GM12878 (cell line): ENCODE results near the gene CNN2. TPM values are rescaled to one million over a fixed set of nuclear protein-coding genes. Genes with fewer than 3 reads are reported as not detected.

Experiments used
- ATAC-seq: fragments of 200-7000 bp; cut with Tn5 transposase; 3 replicates; pipeline ENCODE4 v1.9.1; 2020; ENCODE audit warnings: mild to moderate bottlenecking, moderate library complexity
- BruUV-seq: library from RNA; stranded (reverse); fragments of 400-500 nt; replicated peaks from 2 replicates; lab custom pipeline; 2021; lab: Mats Ljungman, UMichigan
- CTCF ChIA-PET: fragments of 300-600 bp; sonication (Branson Sonifier 250); formaldehyde crosslinking; extraction: SDS; loops from one replicate; lab custom pipeline; 2021; ENCODE audit warnings: inconsistent platforms; lab: Yijun Ruan, JAX
- POLR2A ChIA-PET: fragments of 350-600 bp; formaldehyde crosslinking; extraction: SDS; loops from one replicate; lab custom pipeline; 2021; ENCODE audit warnings: inconsistent platforms; lab: Charles Lee
- RAD21 ChIA-PET: fragments of 300-600 bp; sonication (Branson Sonifier 250); formaldehyde crosslinking; loops from one replicate; lab custom pipeline; 2023; ENCODE audit warnings: antibody characterized with exemption; ENCODE audit not compliant: unreplicated experiment; lab: Charles Lee
- SMC1A ChIA-PET: fragments of 300-600 bp; sonication (Branson Sonifier 250); formaldehyde crosslinking; loops from one replicate; lab custom pipeline; 2023; ENCODE audit not compliant: unreplicated experiment, uncharacterized antibody; lab: Charles Lee
- DNase-seq: peaks from one replicate; pipeline ENCODE4 v3.0.0-alpha.2; 2011; ENCODE audit warnings: low read depth, low spot score
- FAIRE-seq: peaks from 3 replicates; lab custom pipeline; 2011; peaks lifted over from hg19 to GRCh38; lab: Jason Lieb, UNC
- H2AFZ ChIP-seq: 2 replicates; pipeline ENCODE4 v1.6.0; 2011; ENCODE audit warnings: low read depth, low read length, control low read depth; ENCODE audit not compliant: control insufficient read depth
- H3K27ac ChIP-seq: 2 replicates; pipeline ENCODE4 v1.5.1; 2011; ENCODE audit warnings: control low read depth; ENCODE audit not compliant: control insufficient read depth, insufficient read depth
- H3K27me3 ChIP-seq, 2 experiments: replicated peaks in 1 of 2; 2 replicates each; pipeline versions ENCODE4 v1.6.0 to v1.6.1; 2011; ENCODE audit warnings: low read length in 1 of 2; ENCODE audit not compliant: control insufficient read depth in 2 of 2, insufficient read depth in 2 of 2
- H3K36me3 ChIP-seq, 2 experiments: 2 replicates each; pipeline ENCODE4 v1.5.1; 2011; ENCODE audit warnings: low read length in 1 of 2; ENCODE audit not compliant: control insufficient read depth in 2 of 2, insufficient read depth in 2 of 2
- H3K4me1 ChIP-seq: 2 replicates; pipeline ENCODE4 v1.6.1; 2011; ENCODE audit warnings: mild to moderate bottlenecking, low read length, moderate library complexity, mixed read lengths; ENCODE audit not compliant: control insufficient read depth, insufficient read depth
- H3K4me2 ChIP-seq: 2 replicates; pipeline ENCODE4 v1.6.0; 2011; ENCODE audit warnings: control low read depth; ENCODE audit not compliant: control insufficient read depth, insufficient read depth
- H3K4me3 ChIP-seq: fragments of 200-600 bp; sonication (generic); 2 replicates; pipeline ENCODE4 v1.5.1; 2016
- H3K79me2 ChIP-seq: 2 replicates; pipeline ENCODE4 v1.6.0; 2011; ENCODE audit warnings: low read length; ENCODE audit not compliant: control insufficient read depth, insufficient read depth
- H3K9ac ChIP-seq: 2 replicates; pipeline ENCODE4 v1.8.0; 2011; ENCODE audit warnings: low read length, control low read depth, mixed read lengths; ENCODE audit not compliant: control insufficient read depth, insufficient read depth
- H3K9me3 ChIP-seq: replicated peaks from 3 replicates; pipeline ENCODE4 v1.5.1; 2011; ENCODE audit warnings: mild to moderate bottlenecking, low read length; ENCODE audit not compliant: control insufficient read depth, insufficient read depth
- H4K20me1 ChIP-seq: 2 replicates; pipeline ENCODE4 v1.6.0; 2011; ENCODE audit not compliant: control insufficient read depth, insufficient read depth
- GATAD2B ChIP-seq: fragments of 450-650 bp; conservative IDR thresholded peaks from 2 replicates; pipeline ENCODE4 v1.6.1; 2017; ENCODE audit warnings: low read depth, mild to moderate bottlenecking, moderate library complexity
- HCFC1 ChIP-seq: fragments of 150-350 bp; IDR thresholded peaks from 2 replicates; pipeline ENCODE4 v1.6.1; 2014; ENCODE audit warnings: low read length
- NR2C2 ChIP-seq: IDR thresholded peaks from 2 replicates; pipeline ENCODE4 v1.6.1; 2011; ENCODE audit warnings: borderline replicate concordance, low read depth; ENCODE audit not compliant: control insufficient read depth, insufficient read length
- SPI1 ChIP-seq: IDR thresholded peaks from 2 replicates; pipeline ENCODE4 v1.6.1; 2011; ENCODE audit warnings: low read depth, mild to moderate bottlenecking, low read length, moderate library complexity, borderline replicate concordance; ENCODE audit not compliant: insufficient read depth
- ZNF24 ChIP-seq: fragments of 450-650 bp; IDR thresholded peaks from 2 replicates; pipeline ENCODE4 v1.6.1; 2017; ENCODE audit warnings: antibody characterized with exemption, mild to moderate bottlenecking
- WGBS: methylation state at CpG from one replicate; pipeline ENCODE4 v1.1.6; 2016; ENCODE audit warnings: low lambda C conversion rate; ENCODE audit not compliant: insufficient replicate concordance, insufficient coverage; ENCODE audit errors: missing lambda C conversion rate; 5-methylcytosine and 5-hydroxymethylcytosine counted together
- in situ Hi-C: fragments of 300-500 bp; cut with MboI; formaldehyde crosslinking; loops from 9 replicates; pipeline ENCODE4 v1.14.3; 2018; ENCODE audit warnings: mixed read lengths
- intact Hi-C: fragments of 100-400 bp; cut with micrococcal nuclease; formaldehyde crosslinking; loops from one replicate; pipeline ENCODE4 v1.14.2; 2022; ENCODE audit not compliant: unreplicated experiment
- polyA plus RNA-seq, 11 experiments: library from polyadenylated mRNA; depleted of rRNA in 4 of 11; unstranded in 6 of 11; stranded (reverse) in 5 of 11; fragments of >200 nt; fragmentation: Nextera tagmentation in 4 of 11; fragmentation: Illumina TruSeq in 1 of 11; extraction: Ambion mirVana in 4 of 11; extraction: Trizol in 1 of 11; gene quantifications; 1 replicate in 1 of 11; 2 replicates in 10 of 11; pipeline versions ENCODE4 v1.2.1 to v1.2.3, GENCODE V29; 2011 to 2016; ENCODE audit warnings: inconsistent platforms in 2 of 11, missing spikeins in 2 of 11, low read depth in 1 of 11
- total RNA-seq, 4 experiments: library from RNA; depleted of rRNA in 3 of 4; stranded (reverse); fragments of >200 nt in 3 of 4; fragmentation: Illumina TruSeq in 1 of 4; extraction: Trizol in 1 of 4; gene quantifications; 2 replicates each; pipeline versions ENCODE4 v1.2.1 to v1.2.3, GENCODE V29; 2013 to 2021
- TF ChIP-seq, protein P1 (sequence below): IDR thresholded peaks from 2 replicates; pipeline ENCODE4 v1.6.1; 2011; ENCODE audit warnings: borderline replicate concordance, low read depth, mild to moderate bottlenecking, moderate library complexity, mixed read lengths, low read length; ENCODE audit not compliant: insufficient read depth; ENCODE audit errors: extremely low read length

The CNN2 gene
- total and polyA plus RNA-seq, 10 of the 15 experiments (the other 5 are each of a cell fraction or from before 2014, with no cell fraction given), result 34.7 to 311 (median 172) TPM

DNA sequence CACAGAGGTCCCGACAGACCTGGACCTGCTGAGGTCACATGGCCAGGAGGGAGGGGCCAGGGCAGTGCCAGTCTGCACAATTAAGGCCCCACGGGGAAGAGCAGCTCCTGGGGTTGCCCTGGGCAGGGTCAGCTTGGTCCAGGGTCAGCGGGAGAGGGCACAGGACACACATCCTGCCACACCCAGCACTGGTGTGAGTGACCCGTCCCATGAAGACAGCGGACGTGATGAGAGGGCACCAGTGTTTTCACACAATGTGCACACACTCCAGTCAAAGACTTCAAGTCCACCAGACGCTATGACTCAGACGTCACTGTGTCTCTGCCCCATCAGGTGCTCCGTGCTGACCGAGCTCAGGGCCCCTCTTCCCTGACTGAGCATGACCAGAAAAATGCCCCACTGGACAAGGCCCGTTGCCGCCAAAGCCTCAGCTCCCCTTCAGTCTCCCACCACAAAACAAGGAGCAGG is 9.7 kb upstream of the CNN2 start:
- Histone ChIP-seq H3K9me3 (no peaks in the 10 kb centered on the region), H3K4me2 (peak overlapping the region; percentile 48), H3K4me1 (peaks cover 32% of the 10 kb centered on the region), H3K79me2 (peaks cover 67% of the 10 kb centered on the region), H2AFZ (no peak overlapping the region), H3K36me3 (peaks cover 3 to 24% of the 10 kb centered on the region in 2 experiments; a peak in 2 of 4 replicates), H3K4me3 (no peak overlapping the region; the same call in 1 of the 2 replicates), H3K9ac (no peak overlapping the region), H3K27me3 (no peaks in the 10 kb centered on the region), H3K27ac (no peak overlapping the region)
- intact Hi-C loops (no loop called here), in situ Hi-C loops (no loop called here)
- DNase-seq, result no peak
- CTCF ChIA-PET, result interaction anchor here (0.7 to 0.9 kb wide), 2 partner anchors 9 to 13 kb away, joined by 3 read pairs; partner anchors contain the start of gene CNN2
- SMC1A ChIA-PET, result interaction anchor here (0.7 kb wide), 1 partner anchor 50 kb away, joined by 4 read pairs; the partner anchor contains the start of gene ARHGAP45
- POLR2A ChIA-PET, result interaction anchor here (0.6 to 1.5 kb wide), 3 partner anchors 10 to 124 kb away, joined by 3 to 7 read pairs (median 4); partner anchors contain the start of gene CNN2
- no TSS peak for BruUV-seq
- WGBS, result 42% methylated on average over 12 of the region's 12 CpGs
- FAIRE-seq, result no peak
- RAD21 ChIA-PET, result no interaction called here
- TF ChIP-seq GATAD2B (no peak), SPI1 (no peak), NR2C2 (no peak), ZNF24 (no peak), HCFC1 (no peak)
- TF ChIP-seq, protein P1, sequence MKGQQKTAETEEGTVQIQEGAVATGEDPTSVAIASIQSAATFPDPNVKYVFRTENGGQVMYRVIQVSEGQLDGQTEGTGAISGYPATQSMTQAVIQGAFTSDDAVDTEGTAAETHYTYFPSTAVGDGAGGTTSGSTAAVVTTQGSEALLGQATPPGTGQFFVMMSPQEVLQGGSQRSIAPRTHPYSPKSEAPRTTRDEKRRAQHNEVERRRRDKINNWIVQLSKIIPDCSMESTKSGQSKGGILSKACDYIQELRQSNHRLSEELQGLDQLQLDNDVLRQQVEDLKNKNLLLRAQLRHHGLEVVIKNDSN, result peak; percentile 43
- TF ChIP-seq, all 136 proteins: peak for 1
- H4K20me1 ChIP-seq, result peaks cover 6% of the 10 kb centered on the region; the same call in 1 of the 2 replicates
- ATAC-seq, result no peak
